Liver (tissue), 3 donors: Measurements from ENCODE around the gene CAPN10.

Experiments used
- CTCF ChIP-seq: fragments of 150-350 bp; IDR thresholded peaks from 2 replicates; pipeline ENCODE4 v1.5.1; 2017; ENCODE audit warnings: improper control_type of control experiment, low read depth, low read length; ENCODE audit not compliant: missing input control
- EGR1 ChIP-seq, 2 donors: IDR thresholded peaks; 2 replicates each; pipeline ENCODE4 v1.6.1; 2016 to 2018; ENCODE audit warnings: antibody characterized with exemption in 2 of 2, low read depth in 2 of 2
- GABPA ChIP-seq, 2 donors: IDR thresholded peaks in 1 of 2; conservative IDR thresholded peaks in 1 of 2; 2 replicates each; pipeline ENCODE4 v1.6.1; 2016; ENCODE audit warnings: antibody characterized with exemption in 2 of 2, mild to moderate bottlenecking in 1 of 2, moderate library complexity in 1 of 2
- JUND ChIP-seq, 2 donors: IDR thresholded peaks; 2 replicates each; pipeline ENCODE4 v1.6.1; 2016; ENCODE audit warnings: antibody characterized with exemption in 2 of 2
- TAF1 ChIP-seq: conservative IDR thresholded peaks from 2 replicates; pipeline ENCODE4 v1.6.1; 2016; ENCODE audit warnings: antibody characterized with exemption, mild to moderate bottlenecking
- TF ChIP-seq, protein P1 (sequence below): IDR thresholded peaks from 2 replicates; pipeline ENCODE4 v1.6.1; 2016; ENCODE audit warnings: antibody characterized with exemption, mild to moderate bottlenecking
- donor health status: healthy.
- donor health status: healthy.

DNA sequence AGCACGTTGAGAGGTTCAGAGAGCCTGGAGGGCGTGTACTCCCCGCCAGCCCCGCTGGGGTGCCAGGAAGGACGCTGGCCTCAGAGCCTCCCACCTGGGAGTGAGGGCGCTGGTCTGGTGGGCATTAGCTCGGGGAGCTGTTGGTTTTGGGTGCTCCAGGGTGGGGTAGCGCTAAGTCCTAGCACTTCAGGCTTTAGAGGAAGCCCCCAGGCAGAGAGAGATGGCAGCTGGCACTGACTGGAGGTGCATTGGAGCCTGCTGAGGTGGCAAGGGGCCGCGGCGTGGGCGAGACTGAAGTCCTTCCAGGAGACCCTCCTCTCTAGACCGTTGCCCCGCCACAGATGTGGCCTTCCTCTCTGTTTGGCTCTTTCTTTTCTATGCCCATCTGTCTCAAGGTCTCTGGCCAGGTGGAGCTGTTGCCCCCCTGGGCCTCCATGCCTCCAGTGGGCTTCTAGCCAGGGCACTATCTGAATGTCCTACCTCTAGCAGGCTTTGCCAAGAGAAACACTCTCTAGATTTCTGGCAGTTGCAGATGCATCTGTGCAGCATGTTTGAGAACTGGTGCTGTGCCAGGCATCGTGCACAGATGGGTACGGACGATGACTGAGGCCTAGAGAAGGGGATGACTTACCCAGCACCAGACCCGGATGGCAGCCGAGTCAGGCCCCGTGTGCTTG, 6.6 kb downstream of the CAPN10 start:
- TF ChIP-seq CTCF (no peak), TAF1 (no peak), GABPA (IDR thresholded peaks at IDR 0.05 in 1 of 2, conservative IDR thresholded peaks at IDR 0.05 in 1 of 2) (no peak), EGR1 (IDR thresholded peaks at IDR 0.05; ENCODE audit: low read depth in 2 of 2) (no peak), JUND (IDR thresholded peaks at IDR 0.05) (no peak)
- TF ChIP-seq, protein P1, sequence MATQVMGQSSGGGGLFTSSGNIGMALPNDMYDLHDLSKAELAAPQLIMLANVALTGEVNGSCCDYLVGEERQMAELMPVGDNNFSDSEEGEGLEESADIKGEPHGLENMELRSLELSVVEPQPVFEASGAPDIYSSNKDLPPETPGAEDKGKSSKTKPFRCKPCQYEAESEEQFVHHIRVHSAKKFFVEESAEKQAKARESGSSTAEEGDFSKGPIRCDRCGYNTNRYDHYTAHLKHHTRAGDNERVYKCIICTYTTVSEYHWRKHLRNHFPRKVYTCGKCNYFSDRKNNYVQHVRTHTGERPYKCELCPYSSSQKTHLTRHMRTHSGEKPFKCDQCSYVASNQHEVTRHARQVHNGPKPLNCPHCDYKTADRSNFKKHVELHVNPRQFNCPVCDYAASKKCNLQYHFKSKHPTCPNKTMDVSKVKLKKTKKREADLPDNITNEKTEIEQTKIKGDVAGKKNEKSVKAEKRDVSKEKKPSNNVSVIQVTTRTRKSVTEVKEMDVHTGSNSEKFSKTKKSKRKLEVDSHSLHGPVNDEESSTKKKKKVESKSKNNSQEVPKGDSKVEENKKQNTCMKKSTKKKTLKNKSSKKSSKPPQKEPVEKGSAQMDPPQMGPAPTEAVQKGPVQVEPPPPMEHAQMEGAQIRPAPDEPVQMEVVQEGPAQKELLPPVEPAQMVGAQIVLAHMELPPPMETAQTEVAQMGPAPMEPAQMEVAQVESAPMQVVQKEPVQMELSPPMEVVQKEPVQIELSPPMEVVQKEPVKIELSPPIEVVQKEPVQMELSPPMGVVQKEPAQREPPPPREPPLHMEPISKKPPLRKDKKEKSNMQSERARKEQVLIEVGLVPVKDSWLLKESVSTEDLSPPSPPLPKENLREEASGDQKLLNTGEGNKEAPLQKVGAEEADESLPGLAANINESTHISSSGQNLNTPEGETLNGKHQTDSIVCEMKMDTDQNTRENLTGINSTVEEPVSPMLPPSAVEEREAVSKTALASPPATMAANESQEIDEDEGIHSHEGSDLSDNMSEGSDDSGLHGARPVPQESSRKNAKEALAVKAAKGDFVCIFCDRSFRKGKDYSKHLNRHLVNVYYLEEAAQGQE: no peak
